ENCODE data around the gene FGF2.

DNA sequence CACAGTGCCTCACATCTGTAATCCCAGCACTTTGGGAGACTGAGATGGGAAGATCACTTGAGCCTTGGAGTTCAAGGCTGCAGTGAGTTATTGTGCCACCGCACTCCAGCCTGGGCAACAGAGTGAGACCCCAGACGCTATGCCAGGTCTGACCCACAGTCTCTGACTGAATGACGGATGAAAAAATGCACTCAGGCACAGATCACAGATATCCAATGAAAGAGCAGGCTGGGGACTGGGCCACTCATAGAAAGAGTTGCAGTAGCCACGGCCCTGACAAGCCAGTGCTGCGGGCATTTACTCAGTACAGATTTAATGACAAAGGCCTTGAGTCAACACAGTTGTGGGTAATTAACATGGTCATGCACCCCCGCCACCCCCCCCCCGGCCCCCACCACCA lies 73.1 kb downstream of the FGF2 start:
- TF ChIP-seq, protein P1, sequence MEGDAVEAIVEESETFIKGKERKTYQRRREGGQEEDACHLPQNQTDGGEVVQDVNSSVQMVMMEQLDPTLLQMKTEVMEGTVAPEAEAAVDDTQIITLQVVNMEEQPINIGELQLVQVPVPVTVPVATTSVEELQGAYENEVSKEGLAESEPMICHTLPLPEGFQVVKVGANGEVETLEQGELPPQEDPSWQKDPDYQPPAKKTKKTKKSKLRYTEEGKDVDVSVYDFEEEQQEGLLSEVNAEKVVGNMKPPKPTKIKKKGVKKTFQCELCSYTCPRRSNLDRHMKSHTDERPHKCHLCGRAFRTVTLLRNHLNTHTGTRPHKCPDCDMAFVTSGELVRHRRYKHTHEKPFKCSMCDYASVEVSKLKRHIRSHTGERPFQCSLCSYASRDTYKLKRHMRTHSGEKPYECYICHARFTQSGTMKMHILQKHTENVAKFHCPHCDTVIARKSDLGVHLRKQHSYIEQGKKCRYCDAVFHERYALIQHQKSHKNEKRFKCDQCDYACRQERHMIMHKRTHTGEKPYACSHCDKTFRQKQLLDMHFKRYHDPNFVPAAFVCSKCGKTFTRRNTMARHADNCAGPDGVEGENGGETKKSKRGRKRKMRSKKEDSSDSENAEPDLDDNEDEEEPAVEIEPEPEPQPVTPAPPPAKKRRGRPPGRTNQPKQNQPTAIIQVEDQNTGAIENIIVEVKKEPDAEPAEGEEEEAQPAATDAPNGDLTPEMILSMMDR (IDR thresholded peaks at IDR 0.05), result no peak
- TF ChIP-seq POLR2A (IDR thresholded peaks at IDR 0.05), result no peak

Measured in testis (tissue), 2 donors.